ENCODE measurements around the gene ATP8A2.

ATP8A2 gene

DNA sequence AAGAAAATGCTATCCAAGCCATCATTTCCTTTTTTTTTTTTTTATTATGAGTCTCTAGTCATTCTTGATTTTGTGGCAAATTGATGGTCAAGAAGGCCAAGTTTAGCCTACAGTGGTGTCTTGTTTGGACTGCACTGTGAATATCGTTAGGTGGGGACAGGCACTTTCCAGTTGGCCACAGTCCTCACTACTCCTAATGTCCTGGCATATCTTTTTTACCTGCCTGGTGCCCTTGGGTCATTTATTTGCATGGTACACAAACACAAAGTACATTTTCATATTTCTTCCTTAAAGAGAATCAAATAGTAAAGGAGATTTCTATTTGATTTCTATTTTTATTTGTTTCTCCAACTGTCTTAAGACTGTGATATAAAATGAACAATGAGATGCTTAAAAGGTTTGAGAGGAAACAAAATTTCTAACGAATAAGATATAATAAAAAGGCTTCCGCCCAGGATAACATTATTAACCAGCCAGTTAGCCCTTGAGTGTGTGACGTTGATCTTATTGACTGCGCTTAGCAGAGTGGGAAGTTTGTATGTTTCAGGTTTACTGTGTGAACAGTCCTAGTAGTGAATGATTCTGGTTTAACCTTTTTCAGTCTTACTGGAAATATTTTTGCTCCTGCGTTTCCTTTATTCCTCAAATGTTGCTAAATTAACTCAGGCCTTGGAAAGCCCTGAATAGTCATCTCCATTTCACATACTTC is 312.0 kb downstream of the ATP8A2 start:
- peaks cover 0 to 14% (median 10%) of the 10 kb centered on the region in 5 donors for H3K4me1 ChIP-seq (ENCODE audit: control insufficient read depth in 5 of 5, insufficient read depth in 5 of 5, low read length in 5 of 5)

DNA sequence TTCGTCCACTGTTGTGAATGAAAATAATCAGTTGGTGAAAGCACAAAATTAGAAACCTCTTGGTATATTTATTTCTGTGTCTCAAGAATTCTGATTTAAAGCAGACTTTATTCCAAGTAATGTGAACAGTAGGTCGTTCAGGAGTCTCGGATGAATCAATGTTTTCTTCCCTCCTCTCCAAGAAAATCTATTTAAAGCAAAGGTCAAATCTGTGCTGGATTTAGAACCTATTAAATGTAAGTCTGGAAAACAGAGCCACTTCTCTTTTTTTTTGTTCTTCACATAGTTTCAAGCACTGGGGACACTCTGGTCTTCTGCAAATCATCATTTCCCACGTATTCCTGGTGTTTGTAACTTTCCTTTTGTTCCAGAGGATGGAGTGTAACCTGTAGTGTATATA is 312.7 kb downstream of the ATP8A2 start:
- H3K9me3 ChIP-seq (ENCODE audit: control insufficient read depth in 5 of 5, low read length in 5 of 5): peaks cover 0 to 4% (median 0%) of the 10 kb centered on the region in 5 donors
- no peak overlapping the region for H3K4me3 ChIP-seq (ENCODE audit: low read depth in 1 of 5, low read length in 5 of 5)
- no peaks in the 10 kb centered on the region for H3K27me3 ChIP-seq (ENCODE audit: control insufficient read depth in 5 of 5, insufficient read depth in 4 of 5, low read length in 5 of 5)
- no peaks in the 10 kb centered on the region for H3K36me3 ChIP-seq (ENCODE audit: control insufficient read depth in 5 of 5, insufficient read depth in 5 of 5, low read length in 5 of 5)
- H3K4me1 ChIP-seq (ENCODE audit: control insufficient read depth in 5 of 5, insufficient read depth in 5 of 5, low read length in 5 of 5): peaks cover 0 to 14% (median 10%) of the 10 kb centered on the region in 5 donors
- no peak overlapping the region for H3K27ac ChIP-seq (ENCODE audit: low read depth, low read length)
- no peak overlapping the region for H3K9ac ChIP-seq (ENCODE audit: low read length in 5 of 5)

More for the DNA sequence above, 312.0 kb downstream of the ATP8A2 start:
- H3K9ac ChIP-seq (ENCODE audit: low read length in 5 of 5): no peak overlapping the region
- H3K27me3 ChIP-seq (ENCODE audit: control insufficient read depth in 5 of 5, insufficient read depth in 4 of 5, low read length in 5 of 5): no peaks in the 10 kb centered on the region
- H3K27ac ChIP-seq (ENCODE audit: low read depth, low read length): no peak overlapping the region
- no peak overlapping the region for H3K4me3 ChIP-seq (ENCODE audit: low read depth in 1 of 5, low read length in 5 of 5)
- H3K36me3 ChIP-seq (ENCODE audit: control insufficient read depth in 5 of 5, insufficient read depth in 5 of 5, low read length in 5 of 5): no peaks in the 10 kb centered on the region
- peaks cover 0 to 4% (median 0%) of the 10 kb centered on the region in 5 donors for H3K9me3 ChIP-seq (ENCODE audit: control insufficient read depth in 5 of 5, low read length in 5 of 5)

DNA sequence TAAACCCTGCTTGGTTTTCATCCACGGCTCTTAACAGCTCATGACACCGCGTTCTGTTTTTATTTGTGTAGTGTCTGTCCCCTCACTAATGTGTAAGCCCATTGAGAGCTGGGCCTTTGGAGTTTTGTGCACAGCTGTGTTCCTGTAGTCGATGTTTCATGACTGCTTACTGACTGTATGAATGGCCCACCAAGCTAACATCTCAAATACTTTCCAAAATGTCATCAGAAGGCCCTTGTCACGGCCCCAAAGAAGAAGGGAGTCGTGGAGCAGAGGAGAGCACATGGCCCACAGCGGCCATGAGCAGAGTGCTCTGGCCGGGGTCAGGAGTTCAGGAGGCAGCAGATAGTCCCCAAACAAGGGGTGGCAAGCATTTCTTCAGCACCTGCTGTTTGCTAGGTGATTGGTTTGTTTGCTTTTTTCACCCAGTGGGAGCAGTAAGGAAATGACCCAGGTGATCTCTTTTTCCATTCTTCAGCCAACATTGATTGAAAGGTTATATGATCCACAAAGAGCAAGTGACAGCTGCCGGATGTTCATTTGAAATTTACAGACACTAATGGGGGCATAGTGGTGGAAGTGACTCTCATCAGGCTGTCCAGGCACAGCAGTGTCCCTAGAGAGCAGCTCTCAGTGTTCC is 315.2 kb downstream of the ATP8A2 start:
- no peak overlapping the region for H3K9ac ChIP-seq (ENCODE audit: low read length in 5 of 5)
- no peak overlapping the region for H3K27ac ChIP-seq (ENCODE audit: low read depth, low read length)
- no peaks in the 10 kb centered on the region for H3K27me3 ChIP-seq (ENCODE audit: control insufficient read depth in 5 of 5, insufficient read depth in 4 of 5, low read length in 5 of 5)
- peaks cover 0 to 14% (median 10%) of the 10 kb centered on the region in 5 donors for H3K4me1 ChIP-seq (ENCODE audit: control insufficient read depth in 5 of 5, insufficient read depth in 5 of 5, low read length in 5 of 5)
- no peaks in the 10 kb centered on the region for H3K9me3 ChIP-seq (ENCODE audit: control insufficient read depth in 5 of 5, low read length in 5 of 5)
- no peaks in the 10 kb centered on the region for H3K36me3 ChIP-seq (ENCODE audit: control insufficient read depth in 5 of 5, insufficient read depth in 5 of 5, low read length in 5 of 5)
- H3K4me3 ChIP-seq (ENCODE audit: low read depth in 1 of 5, low read length in 5 of 5): no peak overlapping the region

DNA sequence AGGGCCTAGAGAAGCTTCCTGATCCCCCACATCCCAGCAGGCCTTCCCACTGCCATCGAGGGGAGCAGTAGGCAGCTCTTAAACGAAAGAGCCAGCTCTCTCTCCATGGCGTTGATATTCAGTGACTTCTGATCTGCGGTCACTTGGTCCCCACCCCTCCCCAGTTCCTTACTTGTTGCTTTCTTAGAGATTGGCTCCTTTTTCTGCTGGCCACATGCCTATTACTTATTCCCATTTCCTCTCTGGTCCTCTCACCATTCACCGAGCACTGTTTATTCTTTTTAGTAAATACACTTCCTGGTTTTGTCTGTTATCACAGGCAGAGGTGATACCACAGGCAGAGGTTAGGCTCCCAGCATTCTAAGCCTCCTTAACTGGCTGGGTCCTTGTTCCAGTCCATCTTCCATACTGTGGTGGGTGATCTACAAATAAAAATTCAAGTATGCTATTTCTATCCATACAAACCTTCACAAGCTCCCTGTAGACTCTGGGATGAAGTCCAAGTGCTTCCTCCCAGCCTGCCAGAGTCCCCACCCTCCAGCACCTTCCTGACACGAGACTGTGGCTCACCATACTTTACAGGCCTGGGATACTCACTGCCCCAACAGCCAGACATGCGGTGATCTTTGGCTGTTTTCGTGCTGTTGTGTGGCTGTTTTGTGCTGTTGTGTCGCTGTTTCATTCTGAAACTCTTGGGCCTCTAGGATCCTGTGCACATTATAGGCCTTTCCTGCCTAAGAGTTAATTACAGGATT is 315.9 kb downstream of the ATP8A2 start:
- Histone ChIP-seq H3K4me1 (ENCODE audit: control insufficient read depth in 5 of 5, insufficient read depth in 5 of 5, low read length in 5 of 5) (peaks cover 0 to 14% (median 10%) of the 10 kb centered on the region in 5 donors), H3K9ac (ENCODE audit: low read length in 5 of 5) (peak overlapping the region in 1 of 5 donors; percentile 7), H3K36me3 (ENCODE audit: control insufficient read depth in 5 of 5, insufficient read depth in 5 of 5, low read length in 5 of 5) (no peaks in the 10 kb centered on the region), H3K27ac (ENCODE audit: low read depth, low read length) (no peak overlapping the region), H3K27me3 (ENCODE audit: control insufficient read depth in 5 of 5, insufficient read depth in 4 of 5, low read length in 5 of 5) (no peaks in the 10 kb centered on the region), H3K9me3 (ENCODE audit: control insufficient read depth in 5 of 5, low read length in 5 of 5) (no peaks in the 10 kb centered on the region), H3K4me3 (ENCODE audit: low read depth in 1 of 5, low read length in 5 of 5) (no peak overlapping the region)

DNA sequence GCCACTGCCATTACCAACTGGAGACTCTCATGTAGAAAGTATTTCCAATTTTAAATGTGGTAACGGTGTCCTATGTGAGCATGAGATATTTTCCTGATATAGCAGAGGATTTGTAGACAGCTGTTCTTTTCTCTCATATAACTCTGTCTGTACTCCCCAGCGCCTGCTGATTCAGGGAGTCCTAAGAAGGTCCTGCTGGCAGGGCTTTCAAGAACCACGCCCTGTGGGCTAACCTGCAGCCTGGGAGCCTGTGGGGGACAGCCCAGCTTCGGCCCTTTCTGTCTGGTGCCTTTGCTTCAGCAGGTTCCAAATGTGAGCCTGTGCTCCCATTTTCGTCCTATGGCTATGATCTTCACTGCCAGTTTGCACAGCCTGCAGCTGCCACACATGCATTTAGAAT is 316.8 kb downstream of the ATP8A2 start:
- Histone ChIP-seq H3K4me3 (ENCODE audit: low read depth in 1 of 5, low read length in 5 of 5) (no peak overlapping the region), H3K27me3 (ENCODE audit: control insufficient read depth in 5 of 5, insufficient read depth in 4 of 5, low read length in 5 of 5) (no peaks in the 10 kb centered on the region), H3K27ac (ENCODE audit: low read depth, low read length) (no peak overlapping the region), H3K36me3 (ENCODE audit: control insufficient read depth in 5 of 5, insufficient read depth in 5 of 5, low read length in 5 of 5) (no peaks in the 10 kb centered on the region), H3K4me1 (ENCODE audit: control insufficient read depth in 5 of 5, insufficient read depth in 5 of 5, low read length in 5 of 5) (peaks cover 0 to 14% (median 10%) of the 10 kb centered on the region in 5 donors), H3K9ac (ENCODE audit: low read length in 5 of 5) (no peak overlapping the region), H3K9me3 (ENCODE audit: control insufficient read depth in 5 of 5, low read length in 5 of 5) (no peaks in the 10 kb centered on the region)

DNA sequence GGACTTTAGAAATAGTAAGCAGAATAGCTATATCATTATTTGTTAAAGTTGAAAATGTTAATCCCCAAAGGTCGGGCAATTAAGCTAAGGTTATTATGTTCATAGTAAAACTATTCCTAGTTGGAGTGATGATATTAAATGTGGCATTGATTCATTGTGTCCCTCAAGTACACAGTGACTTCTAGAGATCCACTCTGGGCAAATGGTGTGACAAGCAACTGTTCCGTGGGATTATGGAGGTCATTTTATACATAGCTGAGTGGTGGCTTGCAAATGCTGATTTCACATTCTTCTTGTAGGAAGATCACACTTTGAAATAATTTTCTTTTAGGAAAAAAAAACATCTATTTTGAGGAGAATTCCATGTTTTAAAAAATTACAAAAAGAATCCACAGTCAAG is 317.8 kb downstream of the ATP8A2 start:
- H3K27ac ChIP-seq (ENCODE audit: low read depth, low read length): no peak overlapping the region

DNA sequence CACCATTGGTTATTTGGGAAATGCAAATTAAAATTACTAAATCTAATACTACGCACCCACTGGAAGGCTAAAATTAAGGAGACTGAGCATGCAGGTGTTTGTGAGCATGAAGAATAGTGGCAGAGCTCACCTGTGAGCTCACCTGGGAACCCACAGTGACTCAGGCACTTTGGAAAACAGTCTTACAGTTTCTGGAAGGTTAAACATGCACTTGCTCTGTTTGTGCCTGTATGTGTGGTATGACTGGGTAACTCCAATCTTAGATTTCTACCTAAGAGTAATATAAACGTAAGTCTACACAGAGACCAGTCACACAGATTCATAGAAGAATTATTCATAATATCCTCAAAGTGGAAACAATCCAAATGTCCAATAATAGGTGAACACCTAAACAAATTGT is 318.8 kb downstream of the ATP8A2 start:
- no peak overlapping the region for H3K9ac ChIP-seq (ENCODE audit: low read length in 5 of 5)

More for the DNA sequence above, 317.8 kb downstream of the ATP8A2 start:
- Histone ChIP-seq H3K9me3 (ENCODE audit: control insufficient read depth in 5 of 5, low read length in 5 of 5) (no peaks in the 10 kb centered on the region), H3K4me3 (ENCODE audit: low read depth in 1 of 5, low read length in 5 of 5) (no peak overlapping the region), H3K36me3 (ENCODE audit: control insufficient read depth in 5 of 5, insufficient read depth in 5 of 5, low read length in 5 of 5) (no peaks in the 10 kb centered on the region), H3K9ac (ENCODE audit: low read length in 5 of 5) (no peak overlapping the region), H3K4me1 (ENCODE audit: control insufficient read depth in 5 of 5, insufficient read depth in 5 of 5, low read length in 5 of 5) (peaks cover 0 to 14% (median 8%) of the 10 kb centered on the region in 5 donors), H3K27me3 (ENCODE audit: control insufficient read depth in 5 of 5, insufficient read depth in 4 of 5, low read length in 5 of 5) (no peaks in the 10 kb centered on the region)

DNA sequence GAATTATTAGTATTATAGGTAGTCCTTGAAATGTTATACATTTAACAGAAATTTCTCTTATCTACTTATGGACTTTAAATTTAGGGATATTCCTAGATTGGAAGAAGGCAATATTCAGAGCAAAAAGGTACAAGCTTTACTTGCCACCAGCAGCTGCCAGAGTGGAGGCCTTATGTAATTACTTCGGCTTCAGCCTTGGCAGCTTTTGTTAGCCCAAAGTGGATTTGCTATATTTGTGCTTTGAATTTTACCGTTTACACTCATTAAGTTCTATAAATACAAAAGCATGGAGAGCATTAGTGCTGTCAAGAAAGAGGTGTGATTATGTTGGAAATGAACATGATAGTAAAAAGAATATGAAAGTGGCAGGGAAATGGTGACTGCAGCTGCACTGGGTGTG is 319.9 kb downstream of the ATP8A2 start:
- Histone ChIP-seq H3K27ac (ENCODE audit: low read depth, low read length) (no peak overlapping the region), H3K9me3 (ENCODE audit: control insufficient read depth in 5 of 5, low read length in 5 of 5) (peaks cover 0 to 9% (median 0%) of the 10 kb centered on the region in 5 donors), H3K36me3 (ENCODE audit: control insufficient read depth in 5 of 5, insufficient read depth in 5 of 5, low read length in 5 of 5) (no peaks in the 10 kb centered on the region), H3K27me3 (ENCODE audit: control insufficient read depth in 5 of 5, insufficient read depth in 4 of 5, low read length in 5 of 5) (no peaks in the 10 kb centered on the region), H3K9ac (ENCODE audit: low read length in 5 of 5) (no peak overlapping the region), H3K4me3 (ENCODE audit: low read depth in 1 of 5, low read length in 5 of 5) (no peak overlapping the region), H3K4me1 (ENCODE audit: control insufficient read depth in 5 of 5, insufficient read depth in 5 of 5, low read length in 5 of 5) (peaks cover 0 to 14% (median 5%) of the 10 kb centered on the region in 5 donors)

More for the DNA sequence above, 318.8 kb downstream of the ATP8A2 start:
- no peaks in the 10 kb centered on the region for H3K36me3 ChIP-seq (ENCODE audit: control insufficient read depth in 5 of 5, insufficient read depth in 5 of 5, low read length in 5 of 5)
- no peak overlapping the region for H3K4me3 ChIP-seq (ENCODE audit: low read depth in 1 of 5, low read length in 5 of 5)
- H3K9me3 ChIP-seq (ENCODE audit: control insufficient read depth in 5 of 5, low read length in 5 of 5): peaks cover 0 to 4% (median 0%) of the 10 kb centered on the region in 5 donors
- no peaks in the 10 kb centered on the region for H3K27me3 ChIP-seq (ENCODE audit: control insufficient read depth in 5 of 5, insufficient read depth in 4 of 5, low read length in 5 of 5)
- H3K4me1 ChIP-seq (ENCODE audit: control insufficient read depth in 5 of 5, insufficient read depth in 5 of 5, low read length in 5 of 5): peaks cover 0 to 14% (median 5%) of the 10 kb centered on the region in 5 donors
- H3K27ac ChIP-seq (ENCODE audit: low read depth, low read length): no peak overlapping the region

DNA sequence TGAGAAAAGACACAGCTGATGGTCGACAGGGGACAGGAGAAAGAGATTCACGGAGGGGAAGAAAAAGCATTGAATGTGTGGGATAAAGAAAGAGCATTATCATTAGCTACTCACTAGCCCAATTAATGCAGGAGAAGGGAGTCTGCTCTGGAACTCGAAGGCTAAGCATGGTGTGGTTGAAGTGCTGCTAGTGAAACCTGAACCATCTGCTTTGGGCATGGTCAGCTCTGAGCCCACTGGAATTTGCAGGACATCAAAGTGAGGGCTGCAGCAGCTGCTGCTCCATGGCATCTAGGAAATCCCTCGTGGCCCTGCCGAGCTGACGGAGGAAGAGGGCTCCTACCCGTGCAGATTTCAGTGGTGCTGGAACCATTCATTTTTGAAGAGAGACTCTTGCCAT is 320.3 kb downstream of the ATP8A2 start:
- Histone ChIP-seq H3K36me3 (ENCODE audit: control insufficient read depth in 5 of 5, insufficient read depth in 5 of 5, low read length in 5 of 5) (no peaks in the 10 kb centered on the region), H3K9ac (ENCODE audit: low read length in 5 of 5) (no peak overlapping the region), H3K27me3 (ENCODE audit: control insufficient read depth in 5 of 5, insufficient read depth in 4 of 5, low read length in 5 of 5) (no peaks in the 10 kb centered on the region), H3K4me1 (ENCODE audit: control insufficient read depth in 5 of 5, insufficient read depth in 5 of 5, low read length in 5 of 5) (peaks cover 0 to 11% (median 5%) of the 10 kb centered on the region in 5 donors), H3K9me3 (ENCODE audit: control insufficient read depth in 5 of 5, low read length in 5 of 5) (peaks cover 0 to 9% (median 0%) of the 10 kb centered on the region in 5 donors), H3K4me3 (ENCODE audit: low read depth in 1 of 5, low read length in 5 of 5) (no peak overlapping the region), H3K27ac (ENCODE audit: low read depth, low read length) (no peak overlapping the region)

DNA sequence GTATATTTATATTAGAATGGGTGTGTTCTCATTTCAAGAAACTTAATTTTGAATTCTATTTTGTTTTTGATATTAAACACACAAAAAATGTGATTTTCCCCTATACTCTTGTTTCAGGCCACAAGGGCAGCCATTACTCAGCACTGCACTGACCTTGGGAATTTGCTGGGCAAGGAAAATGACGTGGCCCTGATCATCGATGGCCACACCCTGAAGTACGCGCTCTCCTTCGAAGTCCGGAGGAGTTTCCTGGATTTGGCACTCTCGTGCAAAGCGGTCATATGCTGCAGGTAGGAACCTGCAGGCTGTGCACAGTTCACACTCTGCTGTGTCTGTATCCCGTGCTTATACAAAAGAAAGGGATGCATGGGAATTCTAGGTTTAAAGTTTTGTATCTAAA is 327.3 kb downstream of the ATP8A2 start:
- Histone ChIP-seq H3K36me3 (ENCODE audit: control insufficient read depth in 5 of 5, insufficient read depth in 5 of 5, low read length in 5 of 5) (no peaks in the 10 kb centered on the region), H3K9me3 (ENCODE audit: control insufficient read depth in 5 of 5, low read length in 5 of 5) (peaks cover 0 to 9% (median 0%) of the 10 kb centered on the region in 5 donors), H3K27ac (ENCODE audit: low read depth, low read length) (no peak overlapping the region), H3K27me3 (ENCODE audit: control insufficient read depth in 5 of 5, insufficient read depth in 4 of 5, low read length in 5 of 5) (no peaks in the 10 kb centered on the region), H3K4me1 (ENCODE audit: control insufficient read depth in 5 of 5, insufficient read depth in 5 of 5, low read length in 5 of 5) (no peaks in the 10 kb centered on the region), H3K4me3 (ENCODE audit: low read depth in 1 of 5, low read length in 5 of 5) (no peak overlapping the region), H3K9ac (ENCODE audit: low read length in 5 of 5) (no peak overlapping the region)
